ENCODE measurements around the gene PILRA. TPM values are rescaled to one million over a fixed set of nuclear protein-coding genes. Genes with fewer than 3 reads are reported as not detected.
"Not testable (repeated sequence)": the region's sequence is repeated elsewhere in the genome, so short reads cannot be mapped to it uniquely, and the experiment has no call there.

PILRA gene
- total and polyA plus RNA-seq, 10 of the 15 experiments (the other 5 are each of a cell fraction or from before 2014, with no cell fraction given), result 6.6 to 43.3 (median 11.5) TPM

GRCh38 chr7:100351657-100352058, 21.6 kb upstream of the PILRA start:
- Histone ChIP-seq H4K20me1 (ENCODE audit: control insufficient read depth, insufficient read depth) (no peaks in the 10 kb centered on the region; the same call in 1 of the 2 replicates), H3K4me1 (ENCODE audit: control insufficient read depth, insufficient read depth, low read length) (peaks cover 4% of the 10 kb centered on the region; the same call in 1 of the 2 replicates), H3K27me3 (replicated peaks in 1 of 2; ENCODE audit: control insufficient read depth in 2 of 2, insufficient read depth in 2 of 2, low read length in 1 of 2) (no peaks in the 10 kb centered on the region), H3K9ac (ENCODE audit: control insufficient read depth, insufficient read depth, low read length) (no peak overlapping the region), H3K79me2 (ENCODE audit: control insufficient read depth, insufficient read depth, low read length) (no peaks in the 10 kb centered on the region), H3K4me2 (ENCODE audit: control insufficient read depth, insufficient read depth) (no peak overlapping the region), H3K36me3 (ENCODE audit: control insufficient read depth in 2 of 2, insufficient read depth in 2 of 2, low read length in 1 of 2) (peaks cover 43 to 58% of the 10 kb centered on the region in 2 experiments), H3K4me3 (no peak overlapping the region), H2AFZ (ENCODE audit: control insufficient read depth, low read depth, low read length) (no peak overlapping the region), H3K27ac (ENCODE audit: control insufficient read depth, insufficient read depth) (no peak overlapping the region), H3K9me3 (replicated peaks; ENCODE audit: control insufficient read depth, insufficient read depth, low read length) (no peaks in the 10 kb centered on the region)
- BruUV-seq (replicated peaks), result no TSS peak
- RAD21 ChIA-PET (ENCODE audit: unreplicated experiment), result no interaction called here
- intact Hi-C loops (cut with micrococcal nuclease; ENCODE audit: unreplicated experiment) (no loop called here), in situ Hi-C loops (cut with MboI) (no loop called here)
- SMC1A ChIA-PET (ENCODE audit: uncharacterized antibody, unreplicated experiment), result no interaction called here
- POLR2A ChIA-PET, result no interaction called here
- CTCF ChIA-PET, result no interaction called here
- no peak for FAIRE-seq
- no peak for DNase-seq (ENCODE audit: low read depth, low spot score)
- WGBS (ENCODE audit: insufficient coverage, insufficient replicate concordance, low lambda C conversion rate, missing lambda C conversion rate), result 97% methylated on average over 6 of the region's 6 CpGs
- ATAC-seq, result no peak
- TF ChIP-seq POLR2A (IDR thresholded peaks at IDR 0.05; ENCODE audit: low read depth, low read length) (0 out of 2 replicates have a peak, but pooled peaks have one; percentile 22), TAF1 (IDR thresholded peaks at IDR 0.05; ENCODE audit: borderline replicate concordance, low read depth, low read length) (no peak)

GRCh38 chr7:100352230-100352781, 21.0 kb upstream of the PILRA start:
- BruUV-seq (replicated peaks); RAD21 ChIA-PET (ENCODE audit: unreplicated experiment): not testable (repeated sequence)
- peak; percentile 88 for FAIRE-seq

More at GRCh38 chr7:100352230-100352781, 21.0 kb upstream of the PILRA start:
- CTCF ChIA-PET, result interaction anchor here (0.9 to 1.1 kb wide), 2 partner anchors 55 to 135 kb away, joined by 3 read pairs; no protein-coding TSS in a partner anchor
- H4K20me1 ChIP-seq (ENCODE audit: control insufficient read depth, insufficient read depth); H3K27me3 ChIP-seq (replicated peaks in 1 of 2; ENCODE audit: control insufficient read depth in 2 of 2, insufficient read depth in 2 of 2, low read length in 1 of 2); H3K4me3 ChIP-seq; H3K79me2 ChIP-seq (ENCODE audit: control insufficient read depth, insufficient read depth, low read length); H3K9me3 ChIP-seq (replicated peaks; ENCODE audit: control insufficient read depth, insufficient read depth, low read length); H3K9ac ChIP-seq (ENCODE audit: control insufficient read depth, insufficient read depth, low read length); DNase-seq (ENCODE audit: low read depth, low spot score); intact Hi-C loops (cut with micrococcal nuclease; ENCODE audit: unreplicated experiment); H3K27ac ChIP-seq (ENCODE audit: control insufficient read depth, insufficient read depth); H3K4me2 ChIP-seq (ENCODE audit: control insufficient read depth, insufficient read depth); SMC1A ChIA-PET (ENCODE audit: uncharacterized antibody, unreplicated experiment); H3K4me1 ChIP-seq (ENCODE audit: control insufficient read depth, insufficient read depth, low read length); in situ Hi-C loops (cut with MboI); POLR2A ChIA-PET; H2AFZ ChIP-seq (ENCODE audit: control insufficient read depth, low read depth, low read length): not testable (repeated sequence)
- peaks cover 38 to 59% of the 10 kb centered on the region in 2 experiments for H3K36me3 ChIP-seq (ENCODE audit: control insufficient read depth in 2 of 2, insufficient read depth in 2 of 2, low read length in 1 of 2)
- peak; percentile 21; the same call in 1 of the 2 replicates for TF ChIP-seq POLR2A (IDR thresholded peaks at IDR 0.05; ENCODE audit: low read depth, low read length)
- peak; percentile 65 for ATAC-seq
- 80% methylated on average over 18 of the region's 18 CpGs for WGBS (ENCODE audit: insufficient coverage, insufficient replicate concordance, low lambda C conversion rate, missing lambda C conversion rate)
